Activated CD8-positive, alpha-beta memory T cell treated with anti-CD3 and anti-CD28 coated beads, Interleukin-2, amount 50 U/mL, for 48 hours (primary cell): Measurements from ENCODE around the gene WEE1.

Source experiments
- DNase-seq: peaks from one replicate; pipeline ENCODE4 v3.0.0-alpha.2; 2020

The WEE1 gene

GRCh38 chr11:9625728-9626127 lies 52.3 kb downstream of the WEE1 start:
- no peak for DNase-seq

- DNase-seq = no peak
Observed at GRCh38 chr11:9626496-9627394, 53.3 kb downstream of the WEE1 start.

GRCh38 chr11:9629064-9629463 lies 55.6 kb downstream of the WEE1 start:
- no peak for DNase-seq

- DNase-seq = no peak
Observed at GRCh38 chr11:9633679-9634078, 60.2 kb downstream of the WEE1 start.

- DNase-seq = no peak
Observed at GRCh38 chr11:9636691-9637090, 63.2 kb downstream of the WEE1 start.

- DNase-seq = no peak
Observed at GRCh38 chr11:9639099-9639498, 65.6 kb downstream of the WEE1 start.
